ENCODE data around the gene CADM4.

CADM4 gene

GRCh38 chr19:43622070-43622469 is 17.6 kb downstream of the CADM4 start:
- in situ Hi-C loops (cut with MboI; ENCODE audit: low pct_unique_long_range_greater_than_20kb, low sequenced_read_pairs, unreplicated experiment) = no loop called here
- no peak for TF ChIP-seq CTCF (IDR thresholded peaks at IDR 0.05; ENCODE audit: extremely low read depth, insufficient read depth, missing control alignments)
- no peak for DNase-seq (ENCODE audit: low spot score)

- in situ Hi-C loops (cut with MboI; ENCODE audit: low pct_unique_long_range_greater_than_20kb, low sequenced_read_pairs, unreplicated experiment) = no loop called here
- TF ChIP-seq CTCF (IDR thresholded peaks at IDR 0.05; ENCODE audit: extremely low read depth, insufficient read depth, missing control alignments) = no peak
- DNase-seq (ENCODE audit: low spot score) = no peak
Observed at GRCh38 chr19:43620061-43621001, 19.3 kb downstream of the CADM4 start.

- TF ChIP-seq CTCF (IDR thresholded peaks at IDR 0.05; ENCODE audit: extremely low read depth, insufficient read depth, missing control alignments) = no peak
- in situ Hi-C loops (cut with MboI; ENCODE audit: low pct_unique_long_range_greater_than_20kb, low sequenced_read_pairs, unreplicated experiment) = no loop called here
- DNase-seq (ENCODE audit: low spot score) = peak; percentile 95
Observed at GRCh38 chr19:43619262-43620060, 20.2 kb downstream of the CADM4 start, which contains the start of gene ZNF428. TSS of gene ZNF428 (minus strand) at chr19:43619629. CDS start at chr19:43614304, 5,325 bp downstream.

- TF ChIP-seq CTCF (IDR thresholded peaks at IDR 0.05; ENCODE audit: extremely low read depth, insufficient read depth, missing control alignments) = no peak
- in situ Hi-C loops (cut with MboI; ENCODE audit: low pct_unique_long_range_greater_than_20kb, low sequenced_read_pairs, unreplicated experiment) = no loop called here
- peak; percentile 78 for DNase-seq (ENCODE audit: low spot score)
Observed at GRCh38 chr19:43618921-43619261, 20.8 kb downstream of the CADM4 start.

GRCh38 chr19:43616954-43617353 is 22.7 kb downstream of the CADM4 start:
- in situ Hi-C loops (cut with MboI; ENCODE audit: low pct_unique_long_range_greater_than_20kb, low sequenced_read_pairs, unreplicated experiment) = no loop called here
- no peak for TF ChIP-seq CTCF (IDR thresholded peaks at IDR 0.05; ENCODE audit: extremely low read depth, insufficient read depth, missing control alignments)
- no peak for DNase-seq (ENCODE audit: low spot score)

- in situ Hi-C loops (cut with MboI; ENCODE audit: low pct_unique_long_range_greater_than_20kb, low sequenced_read_pairs, unreplicated experiment) = no loop called here
- no peak for TF ChIP-seq CTCF (IDR thresholded peaks at IDR 0.05; ENCODE audit: extremely low read depth, insufficient read depth, missing control alignments)
- no peak for DNase-seq (ENCODE audit: low spot score)
Observed at GRCh38 chr19:43616306-43616705, 23.3 kb downstream of the CADM4 start.

Measured in GM13977 (cell line).